Upper lobe of left lung (tissue), 6 donors: ENCODE results near the gene GRIK2. TPM values are rescaled to one million over a fixed set of nuclear protein-coding genes. Genes with fewer than 3 reads are reported as not detected.

ENCODE experiments used
- ATAC-seq, 2 donors: fragments of 200-7000 bp; cut with Tn5 transposase; one replicate each; pipeline ENCODE4 v1.9.1; 2022; ENCODE audit warnings: mild to moderate bottlenecking in 2 of 2, moderate library complexity in 2 of 2; ENCODE audit not compliant: low FRiP score in 2 of 2
- DNase-seq, 2 donors: peaks; one replicate each; pipeline ENCODE4 v3.0.0-alpha.2; 2019 to 2020
- H3K27ac ChIP-seq, 4 donors: fragments of 200-600 bp; sonication (generic); one replicate each; pipeline ENCODE4 v1.5.1; 2016 to 2019
- H3K27me3 ChIP-seq, 4 donors: fragments of 200-600 bp; sonication (generic); one replicate each; pipeline ENCODE4 v1.5.1; 2017 to 2019
- H3K36me3 ChIP-seq, 4 donors: fragments of 200-600 bp; sonication (generic); one replicate each; pipeline ENCODE4 v1.5.1; 2016 to 2019
- H3K4me1 ChIP-seq, 4 donors: fragments of 200-600 bp; sonication (generic); one replicate each; pipeline ENCODE4 v1.5.1; 2018 to 2019
- H3K4me3 ChIP-seq, 4 donors: fragments of 200-600 bp; sonication (generic); one replicate each; pipeline ENCODE4 v1.5.1; 2017 to 2019; ENCODE audit warnings: mild to moderate bottlenecking in 2 of 4, moderate library complexity in 1 of 4
- H3K9me3 ChIP-seq, 4 donors: fragments of 200-600 bp; sonication (generic); one replicate each; pipeline ENCODE4 v1.5.1; 2018 to 2019
- CTCF ChIP-seq, 6 experiments: fragments of 450-650 bp in 4 of 6; fragments of 200-600 bp in 2 of 6; sonication (generic) in 2 of 6; IDR thresholded peaks; one replicate each; pipeline ENCODE4 v1.5.1; 2016 to 2019; ENCODE audit warnings: antibody characterized with exemption in 6 of 6
- EP300 ChIP-seq, 4 donors: sonication (generic); formaldehyde crosslinking; IDR thresholded peaks; one replicate each; pipeline ENCODE4 v1.5.1; 2017; ENCODE audit warnings: antibody characterized with exemption in 4 of 4, control low read depth in 2 of 4
- POLR2A ChIP-seq, 4 donors: fragments of 450-650 bp; IDR thresholded peaks; one replicate each; pipeline ENCODE4 v1.5.1; 2016 to 2017; ENCODE audit warnings: antibody characterized with exemption in 4 of 4, mild to moderate bottlenecking in 2 of 4
- POLR2AphosphoS5 ChIP-seq, 2 donors: sonication (generic); formaldehyde crosslinking; IDR thresholded peaks; one replicate each; pipeline ENCODE4 v1.5.1; 2017; ENCODE audit warnings: antibody characterized with exemption in 2 of 2
- WGBS, 2 donors: methylation state at CpG; one replicate each; pipeline ENCODE4 v1.1.5; 2017 to 2018; 5-methylcytosine and 5-hydroxymethylcytosine counted together
- total RNA-seq, 6 donors: library from RNA; depleted of rRNA in 4 of 6; stranded (reverse); fragments of >200 nt in 4 of 6; gene quantifications; one replicate each; pipeline versions ENCODE4 v1.1.0 to v1.2.1, GENCODE V29; 2016 to 2021
- donor health status: DM: no; HTN: no; CAD: no; lungs with moderate emphysema.
- donor health status: DM: no; HTN: yes; CAD: no; lungs with severe emphysema.

The GRIK2 gene
- total RNA-seq, 6 donors from 2014 or later: 0.07 to 1.2 (median 0.50) TPM; not detected in 2

- no peak overlapping the region for H3K27ac ChIP-seq
- WGBS, 2 donors: 65 to 71% methylated on average over 1 of the region's 1 CpG
- no peak for DNase-seq
- H3K4me3 ChIP-seq: no peak overlapping the region
- H3K27me3 ChIP-seq: no peaks in the 10 kb centered on the region
- H3K36me3 ChIP-seq: no peaks in the 10 kb centered on the region
- H3K4me1 ChIP-seq: no peaks in the 10 kb centered on the region
- H3K9me3 ChIP-seq: no peaks in the 10 kb centered on the region
- TF ChIP-seq CTCF (IDR thresholded peaks at IDR 0.05) (no peak), POLR2AphosphoS5 (IDR thresholded peaks at IDR 0.05) (no peak), POLR2A (IDR thresholded peaks at IDR 0.05) (no peak)
- no peak for ATAC-seq
These were observed 41.5 kb downstream of the GRIK2 start for GRCh38 chr6:101435038-101435437.

- no peaks in the 10 kb centered on the region for H3K27me3 ChIP-seq
- no peaks in the 10 kb centered on the region for H3K4me1 ChIP-seq
- H3K27ac ChIP-seq: no peak overlapping the region
- no peak overlapping the region for H3K4me3 ChIP-seq
- H3K36me3 ChIP-seq: no peaks in the 10 kb centered on the region
- ATAC-seq: no peak
- WGBS, 2 donors: 83 to 96% methylated on average over 1 of the region's 1 CpG
- no peak for DNase-seq
- TF ChIP-seq CTCF (IDR thresholded peaks at IDR 0.05) (no peak), POLR2A (IDR thresholded peaks at IDR 0.05) (no peak), POLR2AphosphoS5 (IDR thresholded peaks at IDR 0.05) (no peak), EP300 (IDR thresholded peaks at IDR 0.05) (no peak)
- no peaks in the 10 kb centered on the region for H3K9me3 ChIP-seq
These were observed 46.3 kb downstream of the GRIK2 start for GRCh38 chr6:101439790-101440189.

GRCh38 chr6:101443315-101443714 is 49.8 kb downstream of the GRIK2 start:
- Histone ChIP-seq H3K9me3 (no peaks in the 10 kb centered on the region), H3K4me1 (no peaks in the 10 kb centered on the region), H3K27ac (no peak overlapping the region), H3K27me3 (no peaks in the 10 kb centered on the region), H3K36me3 (no peaks in the 10 kb centered on the region), H3K4me3 (no peak overlapping the region)
- ATAC-seq (no peak), DNase-seq (no peak)
- TF ChIP-seq POLR2A (IDR thresholded peaks at IDR 0.05): no peak
- TF ChIP-seq EP300 (IDR thresholded peaks at IDR 0.05): no peak
- TF ChIP-seq POLR2AphosphoS5 (IDR thresholded peaks at IDR 0.05): no peak
- TF ChIP-seq CTCF (IDR thresholded peaks at IDR 0.05): no peak

GRCh38 chr6:101444717-101445116 is 51.2 kb downstream of the GRIK2 start:
- H3K4me3 ChIP-seq: no peak overlapping the region
- no peak overlapping the region for H3K27ac ChIP-seq
- H3K4me1 ChIP-seq: no peaks in the 10 kb centered on the region
- H3K36me3 ChIP-seq: no peaks in the 10 kb centered on the region
- H3K9me3 ChIP-seq: no peaks in the 10 kb centered on the region
- no peaks in the 10 kb centered on the region for H3K27me3 ChIP-seq
- WGBS, 2 donors: 88 to 94% methylated on average over 1 of the region's 1 CpG
- TF ChIP-seq POLR2A (IDR thresholded peaks at IDR 0.05): no peak
- no peak for TF ChIP-seq CTCF (IDR thresholded peaks at IDR 0.05)
- TF ChIP-seq EP300 (IDR thresholded peaks at IDR 0.05): no peak
- no peak for ATAC-seq
- no peak for DNase-seq

- 57 to 62% methylated on average over 2 of the region's 2 CpGs for WGBS, 2 donors
- Histone ChIP-seq H3K27me3 (no peaks in the 10 kb centered on the region), H3K36me3 (no peaks in the 10 kb centered on the region), H3K27ac (no peak overlapping the region), H3K4me1 (no peaks in the 10 kb centered on the region), H3K4me3 (no peak overlapping the region), H3K9me3 (no peaks in the 10 kb centered on the region)
- ATAC-seq (no peak), DNase-seq (no peak)
- TF ChIP-seq CTCF (IDR thresholded peaks at IDR 0.05): no peak
- no peak for TF ChIP-seq POLR2A (IDR thresholded peaks at IDR 0.05)
- TF ChIP-seq EP300 (IDR thresholded peaks at IDR 0.05): no peak
- TF ChIP-seq POLR2AphosphoS5 (IDR thresholded peaks at IDR 0.05): no peak
These were observed 52.0 kb downstream of the GRIK2 start for GRCh38 chr6:101445527-101445926.
